BLaER1 (cell line): ENCODE data around the gene DBI.

Experiments
- H3K27ac ChIP-seq: shearing (Covaris generic); formaldehyde crosslinking; 2 replicates; pipeline ENCODE4 v1.8.1; 2022
- H3K27me3 ChIP-seq: shearing (Covaris generic); formaldehyde crosslinking; 2 replicates; pipeline ENCODE4 v1.8.1; 2022
- H3K36me3 ChIP-seq: shearing (Covaris generic); formaldehyde crosslinking; 2 replicates; pipeline ENCODE4 v1.8.1; 2022
- H3K4me1 ChIP-seq: shearing (Covaris generic); formaldehyde crosslinking; 2 replicates; pipeline ENCODE4 v1.8.1; 2022
- H3K4me2 ChIP-seq: shearing (Covaris generic); formaldehyde crosslinking; 2 replicates; pipeline ENCODE4 v1.8.1; 2022
- H3K4me3 ChIP-seq: shearing (Covaris generic); formaldehyde crosslinking; 2 replicates; pipeline ENCODE4 v1.8.1; 2022
- H3K9ac ChIP-seq: shearing (Covaris generic); formaldehyde crosslinking; 2 replicates; pipeline ENCODE4 v1.8.1; 2022
- H3K9me3 ChIP-seq: shearing (Covaris generic); formaldehyde crosslinking; 2 replicates; pipeline ENCODE4 v1.8.1; 2022
- H4K20me1 ChIP-seq: shearing (Covaris generic); formaldehyde crosslinking; 2 replicates; pipeline ENCODE4 v1.8.1; 2022
- Cebpa-rat ChIP-seq: shearing (Covaris generic); IDR thresholded peaks from 2 replicates; pipeline ENCODE4 v1.8.1; 2022

DBI gene

GRCh38 chr2:119376810-119377209, 10.0 kb downstream of the DBI start:
- TF ChIP-seq Cebpa-rat = no peak
- Histone ChIP-seq H3K27ac (peak overlapping the region; percentile 77), H3K9me3 (peaks cover 19% of the 10 kb centered on the region), H3K4me2 (peak overlapping the region; percentile 89), H4K20me1 (peaks cover 15% of the 10 kb centered on the region), H3K27me3 (no peaks in the 10 kb centered on the region), H3K4me1 (peaks cover 81% of the 10 kb centered on the region), H3K4me3 (peak overlapping the region; percentile 45; the same call in 1 of the 2 replicates), H3K9ac (peak overlapping the region; percentile 39; the same call in 1 of the 2 replicates), H3K36me3 (peaks cover 31% of the 10 kb centered on the region)

DNA sequence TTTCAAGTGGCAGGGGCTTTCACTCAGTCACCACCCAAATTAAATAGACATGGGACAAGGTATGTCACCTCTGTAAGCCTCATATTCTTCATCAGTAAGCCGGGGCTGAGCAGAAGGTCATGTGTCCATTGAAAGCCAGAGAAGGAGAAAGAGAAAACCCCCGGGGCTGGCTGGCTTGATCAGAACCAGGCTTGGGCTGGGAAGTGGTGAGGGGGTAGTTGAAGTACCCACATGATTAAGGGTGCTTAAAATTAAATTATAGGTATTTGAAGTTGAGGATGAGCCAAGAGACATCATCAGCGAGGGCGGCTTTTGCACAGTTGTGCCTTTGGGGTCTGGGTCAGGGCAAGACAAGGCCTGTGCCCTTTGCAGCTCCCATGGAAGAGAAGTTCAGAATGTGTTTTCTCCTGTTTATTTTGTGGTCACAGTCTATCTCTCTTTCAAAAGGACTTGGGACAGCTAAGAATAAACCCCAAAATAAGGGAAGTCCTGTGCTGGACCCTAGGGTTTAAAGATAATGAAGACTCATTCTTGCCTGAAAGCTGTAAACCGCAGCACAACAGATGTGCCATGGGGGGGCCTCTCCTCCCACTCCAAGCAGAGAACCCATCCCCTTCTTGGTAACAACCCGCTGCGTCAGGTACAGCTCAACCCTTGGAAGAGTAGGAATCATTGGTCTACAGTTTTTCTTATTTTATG, 10.7 kb downstream of the DBI start:
- Histone ChIP-seq H3K4me2 (peak overlapping the region; percentile 89), H3K36me3 (peaks cover 25% of the 10 kb centered on the region), H3K4me3 (peak overlapping the region; percentile 45; the same call in 1 of the 2 replicates), H4K20me1 (peaks cover 9% of the 10 kb centered on the region), H3K27ac (peak overlapping the region; percentile 77), H3K9me3 (peaks cover 19% of the 10 kb centered on the region), H3K9ac (peak overlapping the region; percentile 39; the same call in 1 of the 2 replicates), H3K4me1 (peaks cover 74% of the 10 kb centered on the region), H3K27me3 (no peaks in the 10 kb centered on the region)
- no peak for TF ChIP-seq Cebpa-rat

GRCh38 chr2:119377993-119378345, 11.2 kb downstream of the DBI start:
- Histone ChIP-seq H3K4me3 (peak overlapping the region; percentile 45; the same call in 1 of the 2 replicates), H3K27ac (peak overlapping the region; percentile 33; the same call in 1 of the 2 replicates), H3K4me1 (peaks cover 69% of the 10 kb centered on the region), H3K27me3 (no peaks in the 10 kb centered on the region), H3K36me3 (peaks cover 19% of the 10 kb centered on the region), H4K20me1 (peaks cover 4% of the 10 kb centered on the region; the same call in 1 of the 2 replicates), H3K4me2 (peak overlapping the region; percentile 89), H3K9me3 (peaks cover 19% of the 10 kb centered on the region), H3K9ac (no peak overlapping the region; the same call in 1 of the 2 replicates)
- no peak for TF ChIP-seq Cebpa-rat

DNA sequence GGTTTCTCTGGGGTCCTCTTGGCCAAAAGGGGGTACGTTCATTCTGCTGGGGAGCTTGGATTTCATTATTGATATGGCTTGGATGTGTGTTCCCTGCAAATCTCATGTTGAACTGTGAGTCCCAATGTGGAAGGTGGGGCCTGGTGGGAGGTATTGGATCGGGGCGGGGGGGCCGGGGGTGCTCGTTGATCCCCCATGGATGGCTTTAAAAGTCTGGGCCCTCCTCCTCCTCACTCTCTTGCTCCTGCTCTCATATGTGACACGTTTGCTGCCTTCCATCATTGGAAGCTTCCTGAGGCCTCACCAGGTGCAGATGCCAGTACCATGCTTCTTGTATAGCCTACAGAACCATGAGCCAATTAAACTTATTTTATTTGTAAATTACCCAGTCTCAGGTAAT, 11.8 kb downstream of the DBI start:
- TF ChIP-seq Cebpa-rat = no peak
- Histone ChIP-seq H3K36me3 (peaks cover 13% of the 10 kb centered on the region), H3K27ac (peak overlapping the region; percentile 33; the same call in 1 of the 2 replicates), H3K27me3 (no peaks in the 10 kb centered on the region), H3K9me3 (peaks cover 14% of the 10 kb centered on the region), H3K9ac (no peak overlapping the region), H3K4me3 (no peak overlapping the region), H3K4me2 (peak overlapping the region; percentile 89), H3K4me1 (peaks cover 68% of the 10 kb centered on the region), H4K20me1 (no peaks in the 10 kb centered on the region)

DNA sequence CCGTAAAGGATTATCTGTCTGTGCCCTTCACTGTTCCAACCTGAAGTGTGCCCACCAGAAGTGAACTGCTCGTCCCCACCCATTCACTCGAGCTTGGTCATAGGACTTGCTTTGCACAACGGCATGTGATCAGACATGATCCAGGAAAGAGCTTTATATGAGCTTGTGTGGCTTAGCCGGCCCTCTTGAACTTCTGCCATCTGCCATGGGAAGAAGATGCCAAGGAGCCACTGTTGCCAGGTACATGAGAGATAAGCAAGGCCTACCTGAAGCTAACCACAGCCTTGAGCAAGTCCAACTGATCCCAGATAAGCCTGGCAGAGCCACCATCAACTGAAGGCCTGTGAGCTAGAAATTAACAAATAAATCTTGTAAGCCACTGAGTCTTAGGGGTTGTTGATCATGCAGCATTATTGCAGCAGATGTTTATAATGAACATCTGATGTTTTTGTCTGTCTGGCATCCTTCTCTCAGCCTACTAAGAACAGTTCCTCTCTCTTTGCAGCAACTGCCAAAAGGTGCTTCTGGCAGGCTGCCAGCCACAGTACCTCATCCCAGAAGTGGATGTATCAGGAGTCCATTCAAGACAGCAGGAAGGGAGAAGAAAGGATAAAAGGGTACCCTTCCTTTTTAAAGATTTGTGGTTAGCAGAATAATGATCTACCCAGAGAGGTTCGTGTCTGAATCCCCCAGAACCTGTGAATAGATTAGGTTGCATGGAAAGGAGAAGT, 16.8 kb downstream of the DBI start:
- no peak for TF ChIP-seq Cebpa-rat
- peak overlapping the region; percentile 37; the same call in 1 of the 2 replicates for H3K4me2 ChIP-seq
- H3K4me3 ChIP-seq = no peak overlapping the region
- H3K4me1 ChIP-seq = peaks cover 70% of the 10 kb centered on the region
- no peak overlapping the region for H3K27ac ChIP-seq
- no peak overlapping the region for H3K9ac ChIP-seq
- H4K20me1 ChIP-seq = no peaks in the 10 kb centered on the region
- H3K27me3 ChIP-seq = no peaks in the 10 kb centered on the region
- H3K9me3 ChIP-seq = no peaks in the 10 kb centered on the region
- H3K36me3 ChIP-seq = no peaks in the 10 kb centered on the region

GRCh38 chr2:119384971-119385370, 18.2 kb downstream of the DBI start:
- no peak overlapping the region for H3K9ac ChIP-seq
- peak overlapping the region; percentile 24 for H3K4me2 ChIP-seq
- H3K9me3 ChIP-seq = no peaks in the 10 kb centered on the region
- H3K27ac ChIP-seq = no peak overlapping the region
- H4K20me1 ChIP-seq = no peaks in the 10 kb centered on the region
- no peaks in the 10 kb centered on the region for H3K36me3 ChIP-seq
- H3K4me1 ChIP-seq = peaks cover 70% of the 10 kb centered on the region
- H3K4me3 ChIP-seq = no peak overlapping the region
- no peak for TF ChIP-seq Cebpa-rat
- H3K27me3 ChIP-seq = no peaks in the 10 kb centered on the region

GRCh38 chr2:119385466-119385865, 18.7 kb downstream of the DBI start:
- TF ChIP-seq Cebpa-rat = no peak
- no peak overlapping the region for H3K27ac ChIP-seq
- H3K4me1 ChIP-seq = peaks cover 70% of the 10 kb centered on the region

GRCh38 chr2:119387381-119388129, 20.8 kb downstream of the DBI start:
- peak overlapping the region; percentile 53 for H3K27ac ChIP-seq
- no peaks in the 10 kb centered on the region for H3K36me3 ChIP-seq
- H3K9me3 ChIP-seq = no peaks in the 10 kb centered on the region
- H3K4me3 ChIP-seq = no peak overlapping the region
- H4K20me1 ChIP-seq = no peaks in the 10 kb centered on the region
- H3K27me3 ChIP-seq = no peaks in the 10 kb centered on the region
- peaks cover 70% of the 10 kb centered on the region for H3K4me1 ChIP-seq
- no peak overlapping the region for H3K9ac ChIP-seq
- H3K4me2 ChIP-seq = peak overlapping the region; percentile 85
- TF ChIP-seq Cebpa-rat = peak; percentile 88

More at GRCh38 chr2:119385466-119385865, 18.7 kb downstream of the DBI start:
- Histone ChIP-seq H4K20me1 (no peaks in the 10 kb centered on the region), H3K27me3 (no peaks in the 10 kb centered on the region), H3K4me2 (no peak overlapping the region), H3K9me3 (no peaks in the 10 kb centered on the region), H3K9ac (no peak overlapping the region), H3K4me3 (no peak overlapping the region), H3K36me3 (no peaks in the 10 kb centered on the region)

DNA sequence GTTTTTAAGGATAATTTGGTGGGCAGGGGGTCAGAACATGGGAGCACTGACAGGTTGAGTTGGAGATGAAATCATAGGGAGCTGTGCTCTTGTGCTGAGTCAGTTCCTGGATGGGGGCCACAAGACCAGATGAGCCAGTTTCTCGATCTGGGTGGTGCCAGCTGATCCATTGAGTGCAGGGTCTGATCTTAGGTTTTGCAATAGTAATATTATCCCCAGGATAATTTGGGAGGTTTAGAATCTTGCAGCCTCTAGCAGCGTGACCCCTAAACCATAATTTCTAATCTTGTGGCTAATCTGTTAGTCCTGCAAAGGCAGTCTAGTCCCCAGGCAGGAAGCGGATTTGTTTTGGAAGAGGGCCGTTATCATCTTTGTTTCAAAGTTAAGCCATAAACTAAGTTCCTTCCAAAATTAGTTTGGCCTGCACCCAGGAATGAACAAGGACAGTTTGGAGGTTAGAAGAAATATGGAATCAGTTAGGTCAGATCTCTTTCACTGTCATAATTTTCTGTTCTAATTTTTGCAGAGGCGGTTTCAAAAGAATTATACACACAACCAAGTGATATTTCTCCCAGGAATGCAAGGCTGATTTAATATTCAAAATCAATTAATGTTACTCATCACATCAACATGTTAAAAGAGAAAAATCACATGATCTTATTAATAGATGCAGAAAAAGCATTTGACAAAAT, 23.0 kb downstream of the DBI start:
- no peak overlapping the region for H3K9ac ChIP-seq
- no peaks in the 10 kb centered on the region for H3K27me3 ChIP-seq
- H3K9me3 ChIP-seq = no peaks in the 10 kb centered on the region
- peaks cover 53% of the 10 kb centered on the region for H3K4me1 ChIP-seq
- peak overlapping the region; percentile 38 for H3K4me2 ChIP-seq
- TF ChIP-seq Cebpa-rat = no peak
- no peaks in the 10 kb centered on the region for H3K36me3 ChIP-seq
- H3K4me3 ChIP-seq = no peak overlapping the region
- H3K27ac ChIP-seq = no peak overlapping the region
- no peaks in the 10 kb centered on the region for H4K20me1 ChIP-seq
